Spleen (tissue), 7 donors: ENCODE measurements around the gene EML6.

Experiments
- POLR2A ChIP-seq, 3 donors: fragments of 450-650 bp; IDR thresholded peaks; one replicate each; pipeline ENCODE4 v1.5.1; 2017; ENCODE audit warnings: antibody characterized with exemption in 3 of 3, mild to moderate bottlenecking in 1 of 3
- TF ChIP-seq, protein P1 (sequence below), 11 experiments: fragments of 200-600 bp in 7 of 11; fragments of 450-650 bp in 4 of 11; sonication (generic) in 4 of 11; IDR thresholded peaks in 8 of 11; conservative IDR thresholded peaks in 3 of 11; 1 replicate in 7 of 11; 2 replicates in 4 of 11; pipeline versions ENCODE4 v1.4.0 to v1.8.0; 2016 to 2021; ENCODE audit warnings: antibody characterized with exemption in 11 of 11, inconsistent platforms in 4 of 11, mild to moderate bottlenecking in 1 of 11
- donor health status: DM: no; HTN: no; CAD: no; lungs with moderate emphysema.
- donor health status: DM: no; HTN: no; CAD: no.
- donor health status: DM: no; HTN: no; CAD: no.

- TF ChIP-seq, protein P1, sequence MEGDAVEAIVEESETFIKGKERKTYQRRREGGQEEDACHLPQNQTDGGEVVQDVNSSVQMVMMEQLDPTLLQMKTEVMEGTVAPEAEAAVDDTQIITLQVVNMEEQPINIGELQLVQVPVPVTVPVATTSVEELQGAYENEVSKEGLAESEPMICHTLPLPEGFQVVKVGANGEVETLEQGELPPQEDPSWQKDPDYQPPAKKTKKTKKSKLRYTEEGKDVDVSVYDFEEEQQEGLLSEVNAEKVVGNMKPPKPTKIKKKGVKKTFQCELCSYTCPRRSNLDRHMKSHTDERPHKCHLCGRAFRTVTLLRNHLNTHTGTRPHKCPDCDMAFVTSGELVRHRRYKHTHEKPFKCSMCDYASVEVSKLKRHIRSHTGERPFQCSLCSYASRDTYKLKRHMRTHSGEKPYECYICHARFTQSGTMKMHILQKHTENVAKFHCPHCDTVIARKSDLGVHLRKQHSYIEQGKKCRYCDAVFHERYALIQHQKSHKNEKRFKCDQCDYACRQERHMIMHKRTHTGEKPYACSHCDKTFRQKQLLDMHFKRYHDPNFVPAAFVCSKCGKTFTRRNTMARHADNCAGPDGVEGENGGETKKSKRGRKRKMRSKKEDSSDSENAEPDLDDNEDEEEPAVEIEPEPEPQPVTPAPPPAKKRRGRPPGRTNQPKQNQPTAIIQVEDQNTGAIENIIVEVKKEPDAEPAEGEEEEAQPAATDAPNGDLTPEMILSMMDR (IDR thresholded peaks at IDR 0.05 in 8 of 11, conservative IDR thresholded peaks at IDR 0.05 in 3 of 11), result no peak
- no peak for TF ChIP-seq POLR2A (IDR thresholded peaks at IDR 0.05)
Observed at GRCh38 chr2:54830546-54830945, 107.1 kb downstream of the EML6 start.
